Measurements from ENCODE around the gene PCNX2.
A peak's percentile ranks its signal among the peaks of the same experiment; 100 is the strongest.

Gene PCNX2

DNA sequence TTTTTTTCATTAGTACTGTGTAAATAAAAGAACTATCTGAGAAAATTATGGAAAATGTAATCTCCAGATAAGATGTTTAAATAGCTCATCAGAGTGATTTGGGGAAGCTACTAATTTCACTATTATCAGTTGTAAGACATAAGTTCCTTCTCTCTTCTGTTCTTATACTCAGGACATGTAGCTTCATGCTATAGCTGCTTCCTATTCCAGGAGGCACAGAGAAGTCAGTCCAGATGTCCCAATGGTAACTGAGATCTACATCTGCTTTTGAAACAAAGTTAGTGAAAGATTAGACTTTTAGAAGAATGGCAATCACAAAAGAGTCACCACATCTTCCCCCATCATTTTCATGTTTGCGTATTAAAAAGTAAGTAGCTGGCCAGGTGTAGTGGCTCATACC is 37.6 kb upstream of the PCNX2 start:
- H3K27me3 ChIP-seq (ENCODE audit: control insufficient read depth, insufficient read depth, low read length): no peaks in the 10 kb centered on the region
- DNase-seq (ENCODE audit: low read depth, low spot score): no peak
- peaks cover 1% of the 10 kb centered on the region; the same call in 1 of the 2 replicates for H3K4me1 ChIP-seq (ENCODE audit: control insufficient read depth, insufficient read depth, low read length)
- H3K9me3 ChIP-seq (ENCODE audit: control insufficient read depth, insufficient read depth, low read length): no peaks in the 10 kb centered on the region
- no peak overlapping the region for H3K27ac ChIP-seq (ENCODE audit: low read length)
- no CpG with 5 or more reads among the region's 1 CpG for WGBS (ENCODE audit: insufficient coverage, insufficient read length)
- no peak overlapping the region for H3K4me3 ChIP-seq (ENCODE audit: low read length)
- no peaks in the 10 kb centered on the region; the same call in 1 of the 2 replicates for H3K36me3 ChIP-seq (ENCODE audit: control insufficient read depth, insufficient read depth, low read length)

DNA sequence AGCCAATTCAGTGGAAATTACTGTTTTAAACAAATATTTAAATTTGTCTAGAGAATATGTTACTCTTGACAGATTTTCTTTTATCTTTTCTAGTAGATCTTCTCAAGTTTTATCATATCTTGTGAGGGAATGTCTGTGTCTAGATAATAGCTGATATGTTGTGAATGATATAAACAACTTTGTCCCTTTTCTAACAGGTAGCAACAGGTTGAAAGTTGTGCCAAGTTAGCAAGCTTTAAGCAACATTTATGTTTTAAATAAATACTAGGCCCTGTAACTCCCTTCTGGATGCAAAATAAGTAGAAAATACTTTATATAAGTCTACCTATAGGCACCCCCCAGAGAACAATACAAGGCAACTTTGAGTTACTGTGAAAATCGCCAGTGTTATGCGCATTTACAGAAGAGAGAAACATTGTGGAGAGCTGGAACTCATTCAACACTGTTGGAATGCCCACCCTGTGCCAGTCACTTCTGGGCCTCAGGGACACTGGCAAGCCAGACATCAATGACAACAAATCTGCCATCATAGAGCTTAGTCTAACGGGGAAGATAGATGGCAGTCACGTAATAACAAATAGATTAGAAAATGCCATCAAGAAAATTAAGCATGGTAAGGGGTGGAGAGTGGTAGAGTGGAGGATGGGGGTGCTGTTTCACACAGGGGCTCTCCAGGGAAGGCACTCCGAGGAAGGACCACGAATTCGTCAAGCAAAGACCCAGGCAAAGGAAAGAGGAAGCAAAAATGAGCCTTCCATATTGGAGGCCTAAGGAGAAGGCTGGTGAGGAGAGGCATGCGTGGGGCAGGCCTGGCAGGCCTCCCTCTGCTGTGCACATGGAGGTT is 36.4 kb upstream of the PCNX2 start:
- Histone ChIP-seq H3K9me3 (ENCODE audit: control insufficient read depth, insufficient read depth, low read length) (no peaks in the 10 kb centered on the region), H3K4me3 (ENCODE audit: low read length) (no peak overlapping the region), H3K27ac (ENCODE audit: low read length) (no peak overlapping the region), H3K27me3 (ENCODE audit: control insufficient read depth, insufficient read depth, low read length) (no peaks in the 10 kb centered on the region), H3K36me3 (ENCODE audit: control insufficient read depth, insufficient read depth, low read length) (no peaks in the 10 kb centered on the region; the same call in 1 of the 2 replicates), H3K4me1 (ENCODE audit: control insufficient read depth, insufficient read depth, low read length) (peaks cover 1% of the 10 kb centered on the region; the same call in 1 of the 2 replicates)
- DNase-seq (ENCODE audit: low read depth, low spot score): no peak
- WGBS (ENCODE audit: insufficient coverage, insufficient read length): no CpG with 5 or more reads among the region's 8 CpGs

DNA sequence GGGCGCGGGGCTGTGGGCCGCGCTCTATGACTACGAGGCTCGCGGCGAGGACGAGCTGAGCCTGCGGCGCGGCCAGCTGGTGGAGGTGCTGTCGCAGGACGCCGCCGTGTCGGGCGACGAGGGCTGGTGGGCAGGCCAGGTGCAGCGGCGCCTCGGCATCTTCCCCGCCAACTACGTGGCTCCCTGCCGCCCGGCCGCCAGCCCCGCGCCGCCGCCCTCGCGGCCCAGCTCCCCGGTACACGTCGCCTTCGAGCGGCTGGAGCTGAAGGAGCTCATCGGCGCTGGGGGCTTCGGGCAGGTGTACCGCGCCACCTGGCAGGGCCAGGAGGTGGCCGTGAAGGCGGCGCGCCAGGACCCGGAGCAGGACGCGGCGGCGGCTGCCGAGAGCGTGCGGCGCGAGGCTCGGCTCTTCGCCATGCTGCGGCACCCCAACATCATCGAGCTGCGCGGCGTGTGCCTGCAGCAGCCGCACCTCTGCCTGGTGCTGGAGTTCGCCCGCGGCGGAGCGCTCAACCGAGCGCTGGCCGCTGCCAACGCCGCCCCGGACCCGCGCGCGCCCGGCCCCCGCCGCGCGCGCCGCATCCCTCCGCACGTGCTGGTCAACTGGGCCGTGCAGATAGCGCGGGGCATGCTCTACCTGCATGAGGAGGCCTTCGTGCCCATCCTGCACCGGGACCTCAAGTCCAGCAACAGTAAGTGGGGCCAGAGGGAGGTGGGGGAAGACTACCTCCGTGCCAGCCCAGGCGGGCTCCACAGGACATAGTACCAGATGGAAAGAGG is 32.8 kb upstream of the PCNX2 start:
- H3K4me1 ChIP-seq (ENCODE audit: control insufficient read depth, insufficient read depth, low read length): peaks cover 1% of the 10 kb centered on the region; the same call in 1 of the 2 replicates
- H3K36me3 ChIP-seq (ENCODE audit: control insufficient read depth, insufficient read depth, low read length): no peaks in the 10 kb centered on the region; the same call in 1 of the 2 replicates
- H3K9me3 ChIP-seq (ENCODE audit: control insufficient read depth, insufficient read depth, low read length): no peaks in the 10 kb centered on the region
- H3K27me3 ChIP-seq (ENCODE audit: control insufficient read depth, insufficient read depth, low read length): no peaks in the 10 kb centered on the region
- DNase-seq (ENCODE audit: low read depth, low spot score): no peak
- H3K4me3 ChIP-seq (ENCODE audit: low read length): peak overlapping the region; percentile 63
- H3K27ac ChIP-seq (ENCODE audit: low read length): no peak overlapping the region
- no CpG with 5 or more reads among the region's 96 CpGs for WGBS (ENCODE audit: insufficient coverage, insufficient read length)

DNA sequence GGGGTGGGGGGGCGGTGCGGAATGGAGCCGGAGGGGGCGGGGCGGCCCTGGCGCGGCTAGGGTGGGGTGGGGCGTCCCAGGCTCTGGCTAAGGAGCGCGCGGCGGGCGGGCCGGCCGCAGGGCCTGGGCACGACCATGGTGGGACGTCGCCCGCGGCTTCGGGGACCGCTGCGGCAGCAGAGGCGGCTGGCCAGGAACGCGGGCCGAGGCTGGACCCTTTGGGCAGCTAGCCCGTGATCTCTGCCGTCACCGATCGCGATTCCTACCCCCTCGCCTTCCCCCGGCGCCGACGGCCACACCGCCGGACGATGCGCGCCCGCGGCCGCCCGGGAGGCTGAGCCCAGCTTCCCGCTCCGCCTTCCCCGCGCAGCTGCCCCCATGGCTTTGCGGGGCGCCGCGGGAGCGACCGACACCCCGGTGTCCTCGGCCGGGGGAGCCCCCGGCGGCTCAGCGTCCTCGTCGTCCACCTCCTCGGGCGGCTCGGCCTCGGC is 32.2 kb upstream of the PCNX2 start, which contains the start of gene MAP3K21:
Gene MAP3K21 (plus strand): TSS at position 74 of the 491 bp plus-strand sequence. CDS start 305 bp downstream, at position 379.
- Histone ChIP-seq H3K36me3 (ENCODE audit: control insufficient read depth, insufficient read depth, low read length) (no peaks in the 10 kb centered on the region; the same call in 1 of the 2 replicates), H3K4me1 (ENCODE audit: control insufficient read depth, insufficient read depth, low read length) (peaks cover 1% of the 10 kb centered on the region; the same call in 1 of the 2 replicates), H3K27me3 (ENCODE audit: control insufficient read depth, insufficient read depth, low read length) (no peaks in the 10 kb centered on the region), H3K9me3 (ENCODE audit: control insufficient read depth, insufficient read depth, low read length) (no peaks in the 10 kb centered on the region), H3K4me3 (ENCODE audit: low read length) (peak within 1 kb of the TSS; percentile 63), H3K27ac (ENCODE audit: low read length) (no peak within 1 kb of the TSS)
- no peak for DNase-seq (ENCODE audit: low read depth, low spot score)
- WGBS (ENCODE audit: insufficient coverage, insufficient read length): no CpG with 5 or more reads among the region's 68 CpGs

DNA sequence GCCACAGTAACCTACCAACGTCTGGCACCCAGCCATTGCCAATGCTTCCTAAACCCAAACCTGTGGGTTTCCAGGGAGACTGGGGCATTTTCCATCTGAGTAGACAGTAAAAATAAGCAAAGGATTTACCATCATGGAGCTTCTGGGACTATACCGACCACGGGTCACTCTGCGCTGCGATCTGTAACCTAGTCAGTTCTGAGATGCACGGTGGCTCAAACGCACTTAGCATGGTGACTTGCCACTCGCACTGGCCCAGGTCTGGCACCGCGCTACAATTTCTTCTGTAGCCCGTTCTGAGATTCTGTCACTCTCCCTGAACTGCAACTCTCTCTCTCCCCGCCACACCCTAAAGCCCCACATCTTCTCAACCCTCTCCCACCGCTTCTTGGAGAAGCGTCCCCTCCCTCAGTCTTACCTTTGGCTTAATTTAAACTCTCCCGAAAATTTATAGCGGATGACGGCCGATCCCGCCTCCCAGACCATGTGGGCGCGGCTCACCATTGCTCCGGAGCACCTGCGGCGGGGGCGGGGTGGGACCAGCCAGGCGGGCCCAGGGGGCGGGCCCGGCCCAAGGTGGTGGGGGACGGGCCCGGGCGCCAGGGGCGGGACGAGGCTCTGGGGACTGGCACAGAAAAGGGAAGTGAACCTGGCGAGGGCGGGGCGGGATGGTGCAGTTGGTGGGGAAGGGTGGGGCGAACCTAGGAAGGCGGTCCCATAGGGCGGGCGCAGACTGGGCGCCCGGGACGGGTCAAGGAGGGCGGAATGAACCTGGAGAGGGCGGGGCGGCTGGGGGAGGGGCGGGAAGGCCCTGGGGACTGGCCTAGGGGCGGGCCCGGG is 31.5 kb upstream of the PCNX2 start:
- peak; percentile 86 for DNase-seq (ENCODE audit: low read depth, low spot score)
- no CpG with 5 or more reads among the region's 49 CpGs for WGBS (ENCODE audit: insufficient coverage, insufficient read length)

DNA sequence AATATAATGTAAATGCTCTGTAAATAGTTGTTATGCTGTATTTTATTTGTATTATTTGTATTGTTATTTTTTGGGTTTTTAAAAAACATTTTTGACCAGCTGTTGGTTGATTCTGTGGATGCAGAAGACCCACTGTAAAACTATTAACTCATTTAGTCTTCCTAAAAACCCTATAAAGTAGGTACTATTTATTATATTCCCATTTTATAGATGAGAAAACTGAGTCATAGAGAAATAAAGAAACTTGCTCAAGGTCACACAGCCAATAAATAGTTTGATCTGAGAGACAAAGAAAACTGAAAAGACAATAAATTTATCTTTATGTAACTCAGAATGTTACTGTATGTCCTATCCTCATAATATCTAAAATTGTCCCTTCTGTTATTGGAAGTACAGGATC is 30.8 kb upstream of the PCNX2 start:
- Histone ChIP-seq H3K4me3 (ENCODE audit: low read length) (no peak overlapping the region), H3K4me1 (ENCODE audit: control insufficient read depth, insufficient read depth, low read length) (no peaks in the 10 kb centered on the region), H3K27me3 (ENCODE audit: control insufficient read depth, insufficient read depth, low read length) (no peaks in the 10 kb centered on the region), H3K9me3 (ENCODE audit: control insufficient read depth, insufficient read depth, low read length) (no peaks in the 10 kb centered on the region), H3K36me3 (ENCODE audit: control insufficient read depth, insufficient read depth, low read length) (no peaks in the 10 kb centered on the region; the same call in 1 of the 2 replicates), H3K27ac (ENCODE audit: low read length) (no peak overlapping the region)
- DNase-seq (ENCODE audit: low read depth, low spot score): no peak

More for the DNA sequence above, 31.5 kb upstream of the PCNX2 start:
- Histone ChIP-seq H3K4me3 (ENCODE audit: low read length) (peak overlapping the region; percentile 54; the same call in 1 of the 2 replicates), H3K27me3 (ENCODE audit: control insufficient read depth, insufficient read depth, low read length) (no peaks in the 10 kb centered on the region), H3K27ac (ENCODE audit: low read length) (no peak overlapping the region), H3K9me3 (ENCODE audit: control insufficient read depth, insufficient read depth, low read length) (no peaks in the 10 kb centered on the region), H3K4me1 (ENCODE audit: control insufficient read depth, insufficient read depth, low read length) (peaks cover 1% of the 10 kb centered on the region; the same call in 1 of the 2 replicates), H3K36me3 (ENCODE audit: control insufficient read depth, insufficient read depth, low read length) (no peaks in the 10 kb centered on the region; the same call in 1 of the 2 replicates)

DNA sequence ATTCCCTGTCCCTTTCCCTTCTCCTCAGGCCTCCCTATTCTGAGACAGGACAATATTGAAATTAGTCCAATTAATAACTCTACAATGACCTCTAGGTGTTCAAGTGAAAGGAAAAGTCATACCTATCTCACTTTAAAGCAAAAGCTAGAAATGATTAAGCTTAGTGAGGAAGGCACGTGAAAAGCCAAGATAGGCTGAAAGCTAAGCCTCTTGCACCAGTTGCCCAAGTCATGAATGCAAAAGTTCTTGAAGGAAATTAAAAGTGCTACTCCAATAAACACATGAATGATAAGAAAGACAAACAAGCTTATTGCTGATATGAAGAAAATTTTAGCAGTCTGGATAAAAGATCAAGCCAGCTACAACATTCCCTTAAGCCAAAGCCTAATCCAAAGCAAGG is 28.2 kb upstream of the PCNX2 start:
- no peaks in the 10 kb centered on the region for H3K9me3 ChIP-seq (ENCODE audit: control insufficient read depth, insufficient read depth, low read length)
- no peaks in the 10 kb centered on the region for H3K4me1 ChIP-seq (ENCODE audit: control insufficient read depth, insufficient read depth, low read length)
- no peak overlapping the region for H3K27ac ChIP-seq (ENCODE audit: low read length)
- no peak overlapping the region for H3K4me3 ChIP-seq (ENCODE audit: low read length)
- H3K36me3 ChIP-seq (ENCODE audit: control insufficient read depth, insufficient read depth, low read length): no peaks in the 10 kb centered on the region; the same call in 1 of the 2 replicates
- no peak for DNase-seq (ENCODE audit: low read depth, low spot score)
- no CpG with 5 or more reads among the region's 1 CpG for WGBS (ENCODE audit: insufficient coverage, insufficient read length)
- H3K27me3 ChIP-seq (ENCODE audit: control insufficient read depth, insufficient read depth, low read length): no peaks in the 10 kb centered on the region

DNA sequence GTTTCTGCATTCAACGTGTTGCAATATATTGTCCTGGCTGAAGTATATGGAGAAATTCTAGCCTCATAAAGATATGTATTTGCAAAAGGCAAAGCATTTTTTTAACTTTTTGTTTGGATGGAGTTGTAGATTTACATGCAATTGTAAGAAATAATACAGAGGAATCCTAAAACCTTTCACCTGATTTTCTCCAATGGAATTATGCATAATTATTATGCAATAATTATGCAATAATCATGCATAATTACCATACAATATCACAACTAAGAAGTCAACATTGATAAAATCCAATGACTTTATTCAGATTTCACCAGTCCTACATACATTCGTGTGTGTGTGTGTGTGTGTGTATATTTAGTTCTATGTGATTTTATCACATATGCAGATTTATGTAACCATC is 24.5 kb upstream of the PCNX2 start:
- no CpG with 5 or more reads among the region's 2 CpGs for WGBS (ENCODE audit: insufficient coverage, insufficient read length)
- H3K36me3 ChIP-seq (ENCODE audit: control insufficient read depth, insufficient read depth, low read length): no peaks in the 10 kb centered on the region
- no peak for DNase-seq (ENCODE audit: low read depth, low spot score)
- no peaks in the 10 kb centered on the region for H3K4me1 ChIP-seq (ENCODE audit: control insufficient read depth, insufficient read depth, low read length)
- H3K4me3 ChIP-seq (ENCODE audit: low read length): no peak overlapping the region
- no peak overlapping the region for H3K27ac ChIP-seq (ENCODE audit: low read length)
- H3K27me3 ChIP-seq (ENCODE audit: control insufficient read depth, insufficient read depth, low read length): no peaks in the 10 kb centered on the region
- no peaks in the 10 kb centered on the region for H3K9me3 ChIP-seq (ENCODE audit: control insufficient read depth, insufficient read depth, low read length)

DNA sequence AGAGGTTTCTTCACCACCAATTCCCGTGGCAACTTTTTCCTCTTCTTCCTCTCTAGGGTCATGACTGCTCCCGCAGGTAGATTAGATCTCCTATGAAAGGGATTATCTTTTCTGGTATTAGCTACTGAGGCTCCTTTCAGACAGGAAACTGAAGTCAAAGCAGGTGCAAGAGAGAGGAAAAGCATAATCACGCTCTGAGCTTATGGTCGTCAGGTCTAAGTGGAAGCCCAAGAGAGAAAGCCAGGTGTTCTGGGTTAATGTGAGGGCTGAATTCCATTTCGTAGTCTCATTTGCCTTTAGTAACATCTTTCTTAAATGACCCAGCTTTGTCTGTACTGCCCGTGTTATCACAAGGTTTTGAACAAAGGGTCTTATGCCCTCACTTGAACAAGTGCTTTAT is 23.7 kb upstream of the PCNX2 start:
- no peak for DNase-seq (ENCODE audit: low read depth, low spot score)
- H3K27me3 ChIP-seq (ENCODE audit: control insufficient read depth, insufficient read depth, low read length): no peaks in the 10 kb centered on the region
- H3K36me3 ChIP-seq (ENCODE audit: control insufficient read depth, insufficient read depth, low read length): no peaks in the 10 kb centered on the region
- H3K4me3 ChIP-seq (ENCODE audit: low read length): no peak overlapping the region
- H3K27ac ChIP-seq (ENCODE audit: low read length): no peak overlapping the region
- no peaks in the 10 kb centered on the region for H3K4me1 ChIP-seq (ENCODE audit: control insufficient read depth, insufficient read depth, low read length)
- no peaks in the 10 kb centered on the region for H3K9me3 ChIP-seq (ENCODE audit: control insufficient read depth, insufficient read depth, low read length)
- WGBS (ENCODE audit: insufficient coverage, insufficient read length): no CpG with 5 or more reads among the region's 6 CpGs

DNA sequence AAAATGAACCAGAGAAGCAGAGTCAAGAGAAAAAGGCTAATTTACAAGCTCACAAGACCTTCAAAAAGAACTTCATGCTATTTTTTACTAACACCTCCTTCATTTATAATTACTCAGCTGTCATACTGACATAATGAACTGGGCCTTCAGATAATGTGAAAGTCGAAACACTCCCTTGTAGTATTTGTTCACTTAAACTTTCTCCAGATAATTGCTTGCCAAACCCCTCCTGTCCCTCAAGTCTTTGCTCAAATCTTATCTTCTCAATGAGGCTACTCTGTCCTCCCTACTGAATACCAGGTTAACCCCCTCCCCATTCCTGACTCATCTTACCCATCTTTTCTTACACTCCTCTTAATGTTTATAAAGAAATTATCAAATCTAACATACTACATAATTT is 20.9 kb upstream of the PCNX2 start:
- Histone ChIP-seq H3K9me3 (ENCODE audit: control insufficient read depth, insufficient read depth, low read length) (no peaks in the 10 kb centered on the region), H3K27me3 (ENCODE audit: control insufficient read depth, insufficient read depth, low read length) (no peaks in the 10 kb centered on the region), H3K4me3 (ENCODE audit: low read length) (no peak overlapping the region), H3K27ac (ENCODE audit: low read length) (no peak overlapping the region), H3K36me3 (ENCODE audit: control insufficient read depth, insufficient read depth, low read length) (no peaks in the 10 kb centered on the region), H3K4me1 (ENCODE audit: control insufficient read depth, insufficient read depth, low read length) (no peaks in the 10 kb centered on the region)
- DNase-seq (ENCODE audit: low read depth, low spot score): no peak
- no CpG with 5 or more reads among the region's 1 CpG for whole genome bisulfite sequencing (ENCODE audit: insufficient coverage, insufficient read length)
